Head of caudate nucleus (tissue), 42 donors: ENCODE results near the gene NT5C1A.

Experiments used
- DNase-seq, 42 donors: peaks; one replicate each; pipeline versions ENCODE4 v3.0.0 to v3.0.0-alpha.2; 2020 to 2021; ENCODE audit warnings: mixed read lengths in 7 of 42
- intact Hi-C: fragments of 100-400 bp; cut with DNase I; formaldehyde crosslinking; loops from one replicate; pipeline ENCODE4 v1.15.0; 2022

NT5C1A gene

GRCh38 chr1:39668894-39669293 lies 3.0 kb downstream of the NT5C1A start:
- intact Hi-C loops, result no loop called here
- DNase-seq, result peak in 5 of 42 donors; percentile 17 to 68 (median 32)

GRCh38 chr1:39668111-39668510 lies 3.8 kb downstream of the NT5C1A start:
- peak in 13 of 42 donors; percentile 26 to 66 (median 42) for DNase-seq
- intact Hi-C loops, result no loop called here

GRCh38 chr1:39666772-39667171 lies 5.1 kb downstream of the NT5C1A start:
- intact Hi-C loops, result no loop called here
- DNase-seq, result no peak

- intact Hi-C loops, result no loop called here
- DNase-seq, result no peak
Measured at GRCh38 chr1:39663559-39663958, 8.3 kb downstream of the NT5C1A start.

GRCh38 chr1:39662861-39663260 lies 9.0 kb downstream of the NT5C1A start:
- intact Hi-C loops, result no loop called here

GRCh38 chr1:39659538-39659937 lies 12.4 kb downstream of the NT5C1A start:
- intact Hi-C loops, result no loop called here
- no peak for DNase-seq

More at GRCh38 chr1:39662861-39663260, 9.0 kb downstream of the NT5C1A start:
- no peak for DNase-seq

- intact Hi-C loops, result no loop called here
- no peak for DNase-seq
Measured at GRCh38 chr1:39659110-39659509, 12.8 kb downstream of the NT5C1A start.

- intact Hi-C loops, result no loop called here
- peak in 39 of 42 donors; percentile 22 to 82 (median 56) for DNase-seq
Measured at GRCh38 chr1:39657923-39658485, 13.9 kb downstream of the NT5C1A start.

- intact Hi-C loops, result no loop called here
- DNase-seq, result peak in 1 of 42 donors; percentile 27
Measured at GRCh38 chr1:39657402-39657801, 14.5 kb downstream of the NT5C1A start.

- intact Hi-C loops, result no loop called here
- DNase-seq, result no peak
Measured at GRCh38 chr1:39656391-39656790, 15.5 kb downstream of the NT5C1A start.

- intact Hi-C loops, result no loop called here
- peak in 4 of 42 donors; percentile 18 to 41 (median 28) for DNase-seq
Measured at GRCh38 chr1:39655578-39656268, 16.2 kb downstream of the NT5C1A start.

- intact Hi-C loops, result no loop called here
- no peak for DNase-seq
Measured at GRCh38 chr1:39654291-39654690, 17.6 kb downstream of the NT5C1A start.

GRCh38 chr1:39653546-39654031 lies 18.3 kb downstream of the NT5C1A start:
- peak; percentile 74 to 92 (median 85) for DNase-seq
- intact Hi-C loops, result loop anchor here (2.0 kb wide), 1 partner anchor 47 kb away; no protein-coding TSS in a partner anchor

GRCh38 chr1:39652554-39652953 lies 19.4 kb downstream of the NT5C1A start:
- intact Hi-C loops, result loop anchor here (2.0 kb wide), 1 partner anchor 46 kb away; no protein-coding TSS in a partner anchor
- no peak for DNase-seq

GRCh38 chr1:39652105-39652504 lies 19.8 kb downstream of the NT5C1A start:
- DNase-seq, result no peak
- intact Hi-C loops, result loop anchor here (2.0 kb wide), 1 partner anchor 45 kb away; no protein-coding TSS in a partner anchor

- intact Hi-C loops, result no loop called here
Measured at GRCh38 chr1:39650431-39650830, 21.5 kb downstream of the NT5C1A start.

GRCh38 chr1:39649636-39650185 lies 22.2 kb downstream of the NT5C1A start:
- DNase-seq, result no peak
- intact Hi-C loops, result no loop called here

More at GRCh38 chr1:39650431-39650830, 21.5 kb downstream of the NT5C1A start:
- no peak for DNase-seq

- DNase-seq, result no peak
- intact Hi-C loops, result no loop called here
Measured at GRCh38 chr1:39648496-39648895, 23.4 kb downstream of the NT5C1A start.

- intact Hi-C loops, result no loop called here
- no peak for DNase-seq
Measured at GRCh38 chr1:39647247-39647646, 24.7 kb downstream of the NT5C1A start.
